ENCODE data around the gene RRBP1. TPM values are rescaled to one million over a fixed set of nuclear protein-coding genes. Genes with fewer than 3 reads are reported as not detected.

RRBP1 gene
- total RNA-seq, 1 experiment from 2014 or later = 75.9 TPM

GRCh38 chr20:17650301-17651128 is 31.5 kb downstream of the RRBP1 start:
- TF ChIP-seq, protein P1, sequence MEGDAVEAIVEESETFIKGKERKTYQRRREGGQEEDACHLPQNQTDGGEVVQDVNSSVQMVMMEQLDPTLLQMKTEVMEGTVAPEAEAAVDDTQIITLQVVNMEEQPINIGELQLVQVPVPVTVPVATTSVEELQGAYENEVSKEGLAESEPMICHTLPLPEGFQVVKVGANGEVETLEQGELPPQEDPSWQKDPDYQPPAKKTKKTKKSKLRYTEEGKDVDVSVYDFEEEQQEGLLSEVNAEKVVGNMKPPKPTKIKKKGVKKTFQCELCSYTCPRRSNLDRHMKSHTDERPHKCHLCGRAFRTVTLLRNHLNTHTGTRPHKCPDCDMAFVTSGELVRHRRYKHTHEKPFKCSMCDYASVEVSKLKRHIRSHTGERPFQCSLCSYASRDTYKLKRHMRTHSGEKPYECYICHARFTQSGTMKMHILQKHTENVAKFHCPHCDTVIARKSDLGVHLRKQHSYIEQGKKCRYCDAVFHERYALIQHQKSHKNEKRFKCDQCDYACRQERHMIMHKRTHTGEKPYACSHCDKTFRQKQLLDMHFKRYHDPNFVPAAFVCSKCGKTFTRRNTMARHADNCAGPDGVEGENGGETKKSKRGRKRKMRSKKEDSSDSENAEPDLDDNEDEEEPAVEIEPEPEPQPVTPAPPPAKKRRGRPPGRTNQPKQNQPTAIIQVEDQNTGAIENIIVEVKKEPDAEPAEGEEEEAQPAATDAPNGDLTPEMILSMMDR (conservative IDR thresholded peaks at IDR 0.05; ENCODE audit: low read depth, low read length) = no peak
- TF ChIP-seq EZH2 (IDR thresholded peaks at IDR 0.05; ENCODE audit: borderline replicate concordance, low read depth, low read length, poor library complexity, severe bottlenecking) = no peak
- Histone ChIP-seq H3K36me3 (ENCODE audit: insufficient read depth, low read length, poor library complexity, severe bottlenecking) (no peaks in the 10 kb centered on the region), H3K9me3 (ENCODE audit: low read depth, low read length, poor library complexity, severe bottlenecking) (no peaks in the 10 kb centered on the region), H3K27ac (ENCODE audit: low read depth, low read length, poor library complexity, severe bottlenecking) (peak overlapping the region; percentile 27), H3K27me3 (replicated peaks; ENCODE audit: insufficient read depth, low read depth, low read length, poor library complexity) (no peaks in the 10 kb centered on the region), H3K4me3 (ENCODE audit: low read depth, low read length, poor library complexity, severe bottlenecking) (no peak overlapping the region), H3K4me1 (ENCODE audit: insufficient read depth, low read length, poor library complexity, severe bottlenecking) (peaks cover 44% of the 10 kb centered on the region)
- intact Hi-C loops (cut with micrococcal nuclease; ENCODE audit: unreplicated experiment) = no loop called here
- BruUV-seq (replicated peaks) = no TSS peak
- ChIA-PET CTCF (interaction anchor here (0.6 kb wide), 1 partner anchor 141 kb away, joined by 3 read pairs; no protein-coding TSS in a partner anchor), POLR2A (ENCODE audit: low non-redundant PET) (no interaction called here)
- DNase-seq (ENCODE audit: low spot score) = no peak

- Histone ChIP-seq H3K36me3 (ENCODE audit: insufficient read depth, low read length, poor library complexity, severe bottlenecking) (no peaks in the 10 kb centered on the region), H3K27me3 (replicated peaks; ENCODE audit: insufficient read depth, low read depth, low read length, poor library complexity) (no peaks in the 10 kb centered on the region), H3K4me3 (ENCODE audit: low read depth, low read length, poor library complexity, severe bottlenecking) (no peak overlapping the region), H3K9me3 (ENCODE audit: low read depth, low read length, poor library complexity, severe bottlenecking) (no peaks in the 10 kb centered on the region), H3K4me1 (ENCODE audit: insufficient read depth, low read length, poor library complexity, severe bottlenecking) (peaks cover 38% of the 10 kb centered on the region), H3K27ac (ENCODE audit: low read depth, low read length, poor library complexity, severe bottlenecking) (no peak overlapping the region)
- TF ChIP-seq EZH2 (IDR thresholded peaks at IDR 0.05; ENCODE audit: borderline replicate concordance, low read depth, low read length, poor library complexity, severe bottlenecking) = no peak
- TF ChIP-seq, protein P1 (conservative IDR thresholded peaks at IDR 0.05; ENCODE audit: low read depth, low read length) = peak; percentile 51
- DNase-seq (ENCODE audit: low spot score) = no peak
- intact Hi-C loops (cut with micrococcal nuclease; ENCODE audit: unreplicated experiment) = no loop called here
- ChIA-PET CTCF (no interaction called here), POLR2A (ENCODE audit: low non-redundant PET) (no interaction called here)
- BruUV-seq (replicated peaks) = no TSS peak
Observed at GRCh38 chr20:17648791-17649730, 33.0 kb downstream of the RRBP1 start.

- POLR2A ChIA-PET (ENCODE audit: low non-redundant PET) = no interaction called here
Observed at GRCh38 chr20:17648315-17648646, 33.8 kb downstream of the RRBP1 start.

More at GRCh38 chr20:17648315-17648646, 33.8 kb downstream of the RRBP1 start:
- Histone ChIP-seq H3K27me3 (replicated peaks; ENCODE audit: insufficient read depth, low read depth, low read length, poor library complexity) (no peaks in the 10 kb centered on the region), H3K9me3 (ENCODE audit: low read depth, low read length, poor library complexity, severe bottlenecking) (no peaks in the 10 kb centered on the region), H3K4me1 (ENCODE audit: insufficient read depth, low read length, poor library complexity, severe bottlenecking) (peaks cover 38% of the 10 kb centered on the region), H3K36me3 (ENCODE audit: insufficient read depth, low read length, poor library complexity, severe bottlenecking) (no peaks in the 10 kb centered on the region), H3K4me3 (ENCODE audit: low read depth, low read length, poor library complexity, severe bottlenecking) (no peak overlapping the region), H3K27ac (ENCODE audit: low read depth, low read length, poor library complexity, severe bottlenecking) (no peak overlapping the region)
- no peak for TF ChIP-seq EZH2 (IDR thresholded peaks at IDR 0.05; ENCODE audit: borderline replicate concordance, low read depth, low read length, poor library complexity, severe bottlenecking)
- TF ChIP-seq, protein P1 (conservative IDR thresholded peaks at IDR 0.05; ENCODE audit: low read depth, low read length) = no peak
- no TSS peak for BruUV-seq (replicated peaks)
- CTCF ChIA-PET = no interaction called here
- intact Hi-C loops (cut with micrococcal nuclease; ENCODE audit: unreplicated experiment) = no loop called here
- DNase-seq (ENCODE audit: low spot score) = no peak
